ENCODE data around the gene LRIG2. TPM values are rescaled to one million over a fixed set of nuclear protein-coding genes. Genes with fewer than 3 reads are reported as not detected.

LRIG2 gene
- total and polyA plus RNA-seq, 2 donors from 2014 or later = 3.6 to 17.4 TPM

DNA sequence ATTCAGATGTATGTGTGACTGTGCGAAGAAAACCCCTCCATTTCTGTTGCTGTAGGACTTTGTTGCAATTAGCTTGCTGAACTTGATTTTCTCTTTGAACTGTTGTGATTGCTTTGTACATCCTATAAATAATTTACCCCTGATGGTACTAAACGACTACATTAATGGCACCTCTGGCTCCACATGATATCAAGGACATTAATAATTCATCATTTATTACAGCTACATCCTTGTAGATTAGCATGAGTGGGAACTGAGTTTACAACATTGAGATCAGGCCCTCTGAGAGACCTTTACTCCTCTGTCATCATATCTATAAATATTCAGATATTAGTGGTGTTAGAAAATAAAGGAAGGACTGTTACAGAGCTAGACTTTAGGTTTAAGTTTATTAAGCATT, 13.5 kb downstream of the LRIG2 start:
- FAIRE-seq (no peak), DNase-seq (no peak)
- peaks cover 0 to 3% (median 0%) of the 10 kb centered on the region in 3 donors for H3K36me3 ChIP-seq (ENCODE audit: control insufficient read depth in 2 of 3, insufficient read depth in 3 of 3, low read length in 3 of 3)
- no peak overlapping the region for H3K27ac ChIP-seq (ENCODE audit: low read depth in 2 of 2, low read length in 2 of 2)
- H3K9ac ChIP-seq (ENCODE audit: low read length in 3 of 3) = no peak overlapping the region
- peaks cover 0 to 3% (median 0%) of the 10 kb centered on the region in 3 donors for H3K4me1 ChIP-seq (ENCODE audit: control insufficient read depth in 2 of 3, insufficient read depth in 2 of 3, low read depth in 1 of 3, low read length in 3 of 3)
- H3K27me3 ChIP-seq (ENCODE audit: control insufficient read depth, insufficient read depth, low read length) = no peaks in the 10 kb centered on the region
- TF ChIP-seq, protein P1, sequence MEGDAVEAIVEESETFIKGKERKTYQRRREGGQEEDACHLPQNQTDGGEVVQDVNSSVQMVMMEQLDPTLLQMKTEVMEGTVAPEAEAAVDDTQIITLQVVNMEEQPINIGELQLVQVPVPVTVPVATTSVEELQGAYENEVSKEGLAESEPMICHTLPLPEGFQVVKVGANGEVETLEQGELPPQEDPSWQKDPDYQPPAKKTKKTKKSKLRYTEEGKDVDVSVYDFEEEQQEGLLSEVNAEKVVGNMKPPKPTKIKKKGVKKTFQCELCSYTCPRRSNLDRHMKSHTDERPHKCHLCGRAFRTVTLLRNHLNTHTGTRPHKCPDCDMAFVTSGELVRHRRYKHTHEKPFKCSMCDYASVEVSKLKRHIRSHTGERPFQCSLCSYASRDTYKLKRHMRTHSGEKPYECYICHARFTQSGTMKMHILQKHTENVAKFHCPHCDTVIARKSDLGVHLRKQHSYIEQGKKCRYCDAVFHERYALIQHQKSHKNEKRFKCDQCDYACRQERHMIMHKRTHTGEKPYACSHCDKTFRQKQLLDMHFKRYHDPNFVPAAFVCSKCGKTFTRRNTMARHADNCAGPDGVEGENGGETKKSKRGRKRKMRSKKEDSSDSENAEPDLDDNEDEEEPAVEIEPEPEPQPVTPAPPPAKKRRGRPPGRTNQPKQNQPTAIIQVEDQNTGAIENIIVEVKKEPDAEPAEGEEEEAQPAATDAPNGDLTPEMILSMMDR (IDR thresholded peaks at IDR 0.05; ENCODE audit: borderline replicate concordance, extremely low read depth, insufficient read depth) = no peak
- no peaks in the 10 kb centered on the region for H3K9me3 ChIP-seq (ENCODE audit: control insufficient read depth in 2 of 3, insufficient read depth in 1 of 3, low read length in 3 of 3)
- H3K4me3 ChIP-seq (ENCODE audit: low read length in 3 of 3) = no peak overlapping the region
- intact Hi-C loops (cut with DNase I) = no loop called here

DNA sequence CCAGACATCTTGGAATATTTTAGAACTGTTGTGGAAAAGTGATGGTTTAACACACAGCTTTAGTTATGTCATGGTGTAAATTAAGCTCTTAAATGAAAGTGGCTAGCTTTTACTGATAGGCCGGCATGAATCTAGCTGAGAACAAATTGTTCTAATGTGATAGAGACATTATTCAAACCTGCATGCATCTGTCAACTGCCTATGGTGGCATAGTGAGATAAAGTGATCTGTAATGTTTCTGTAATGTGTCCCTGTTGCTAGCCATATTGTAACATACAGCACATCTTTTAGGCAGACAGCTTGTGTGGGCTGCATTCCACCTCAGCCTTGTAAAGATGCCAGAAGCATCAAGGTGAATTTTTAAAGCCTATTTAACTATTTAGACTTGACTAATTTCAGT, 16.0 kb downstream of the LRIG2 start:
- Histone ChIP-seq H3K4me1 (ENCODE audit: control insufficient read depth in 2 of 3, insufficient read depth in 2 of 3, low read depth in 1 of 3, low read length in 3 of 3) (peaks cover 0 to 5% (median 3%) of the 10 kb centered on the region in 3 donors), H3K9me3 (ENCODE audit: control insufficient read depth in 2 of 3, insufficient read depth in 1 of 3, low read length in 3 of 3) (no peaks in the 10 kb centered on the region), H3K36me3 (ENCODE audit: control insufficient read depth in 2 of 3, insufficient read depth in 3 of 3, low read length in 3 of 3) (peaks cover 0 to 8% (median 0%) of the 10 kb centered on the region in 3 donors), H3K4me3 (ENCODE audit: low read length in 3 of 3) (no peak overlapping the region), H3K27ac (ENCODE audit: low read depth in 2 of 2, low read length in 2 of 2) (no peak overlapping the region), H3K9ac (ENCODE audit: low read length in 3 of 3) (no peak overlapping the region), H3K27me3 (ENCODE audit: control insufficient read depth, insufficient read depth, low read length) (no peaks in the 10 kb centered on the region)
- DNase-seq = no peak
- intact Hi-C loops (cut with DNase I) = no loop called here
- TF ChIP-seq, protein P1 (IDR thresholded peaks at IDR 0.05; ENCODE audit: borderline replicate concordance, extremely low read depth, insufficient read depth) = no peak
- FAIRE-seq = no peak

DNA sequence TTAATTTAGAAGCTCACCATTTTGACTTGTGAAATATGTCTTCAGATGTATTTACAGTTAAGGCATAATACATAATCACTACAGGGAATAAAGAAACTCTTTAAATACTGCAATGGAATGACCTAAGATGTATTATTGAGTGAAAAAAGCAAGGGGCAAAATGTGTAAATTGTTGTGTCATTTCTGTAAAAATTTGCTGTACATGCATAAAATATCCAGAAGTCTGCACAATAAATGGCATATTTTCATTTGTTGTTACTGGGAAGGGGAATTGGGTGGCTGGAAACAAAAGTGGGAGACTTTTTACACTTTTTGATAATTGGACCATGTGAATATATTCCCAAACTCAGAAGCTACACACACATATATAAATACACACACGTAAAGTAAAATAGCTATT, 17.1 kb downstream of the LRIG2 start:
- TF ChIP-seq, protein P1 (IDR thresholded peaks at IDR 0.05; ENCODE audit: borderline replicate concordance, extremely low read depth, insufficient read depth) = no peak
- peaks cover 2 to 11% (median 3%) of the 10 kb centered on the region in 3 donors for H3K36me3 ChIP-seq (ENCODE audit: control insufficient read depth in 2 of 3, insufficient read depth in 3 of 3, low read length in 3 of 3)
- DNase-seq (no peak), FAIRE-seq (no peak)
- H3K27me3 ChIP-seq (ENCODE audit: control insufficient read depth, insufficient read depth, low read length) = no peaks in the 10 kb centered on the region
- H3K27ac ChIP-seq (ENCODE audit: low read depth in 2 of 2, low read length in 2 of 2) = no peak overlapping the region
- H3K4me1 ChIP-seq (ENCODE audit: control insufficient read depth in 2 of 3, insufficient read depth in 2 of 3, low read depth in 1 of 3, low read length in 3 of 3) = peaks cover 0 to 5% (median 3%) of the 10 kb centered on the region in 3 donors
- H3K9ac ChIP-seq (ENCODE audit: low read length in 3 of 3) = no peak overlapping the region
- H3K4me3 ChIP-seq (ENCODE audit: low read length in 3 of 3) = no peak overlapping the region
- H3K9me3 ChIP-seq (ENCODE audit: control insufficient read depth in 2 of 3, insufficient read depth in 1 of 3, low read length in 3 of 3) = no peaks in the 10 kb centered on the region
- intact Hi-C loops (cut with DNase I) = no loop called here

Measured in kidney (tissue), 14 donors.